Measurements from ENCODE around the gene KIF19.

The KIF19 gene

GRCh38 chr17:74362810-74363498 lies 36.9 kb downstream of the KIF19 start:
- peak; percentile 23 to 52 for DNase-seq

GRCh38 chr17:74367206-74367605 lies 41.2 kb downstream of the KIF19 start, which contains the start of gene GPR142:
GPR142 (plus strand) TSS chr17:74367506; CDS start chr17:74369541, 2,035 bp downstream.
- DNase-seq: no peak

GRCh38 chr17:74368341-74369081 lies 42.5 kb downstream of the KIF19 start:
- DNase-seq: peak; percentile 66 to 78

GRCh38 chr17:74369221-74369620 lies 43.2 kb downstream of the KIF19 start:
- no peak for DNase-seq

GRCh38 chr17:74369665-74370490 lies 43.9 kb downstream of the KIF19 start:
- no peak for DNase-seq

GRCh38 chr17:74371653-74372147 lies 45.7 kb downstream of the KIF19 start:
- DNase-seq: no peak

- DNase-seq: no peak
Measured at GRCh38 chr17:74372426-74372825, 46.4 kb downstream of the KIF19 start.

- peak; percentile 76 to 86 for DNase-seq
Measured at GRCh38 chr17:74373838-74374606, 48.0 kb downstream of the KIF19 start.

- DNase-seq: no peak
Measured at GRCh38 chr17:74374858-74375257, 48.8 kb downstream of the KIF19 start.

GRCh38 chr17:74379495-74380085 lies 53.6 kb downstream of the KIF19 start:
- peak; percentile 64 to 85 for DNase-seq

GRCh38 chr17:74380086-74380958 lies 54.3 kb downstream of the KIF19 start:
- no peak for DNase-seq

- DNase-seq: no peak
Measured at GRCh38 chr17:74380959-74381808, 55.2 kb downstream of the KIF19 start.

GRCh38 chr17:74383141-74383540 lies 57.1 kb downstream of the KIF19 start:
- no peak for DNase-seq

- no peak for DNase-seq
Measured at GRCh38 chr17:74385201-74385600, 59.2 kb downstream of the KIF19 start.

- peak in 1 of 2 donors; percentile 16 for DNase-seq
Measured at GRCh38 chr17:74386386-74386785, 60.4 kb downstream of the KIF19 start.

- no peak for DNase-seq
Measured at GRCh38 chr17:74387365-74388218, 61.6 kb downstream of the KIF19 start.

GRCh38 chr17:74389084-74389753 lies 63.2 kb downstream of the KIF19 start:
- no peak for DNase-seq

All from hippocampal formation (tissue), 2 donors.